HG02840 (cell line): ENCODE data around the gene FERMT2.

Source experiments
- ATAC-seq: cut with Tn5 transposase; IDR thresholded peaks from one replicate; pipeline ENCODE4 v1.9.1; 2021; ENCODE audit warnings: mild to moderate bottlenecking, moderate library complexity, moderate number of reproducible peaks; ENCODE audit not compliant: unreplicated experiment, low FRiP score

The FERMT2 gene

GRCh38 chr14:52902971-52903619 lies 47.8 kb downstream of the FERMT2 start:
- ATAC-seq = no peak

DNA sequence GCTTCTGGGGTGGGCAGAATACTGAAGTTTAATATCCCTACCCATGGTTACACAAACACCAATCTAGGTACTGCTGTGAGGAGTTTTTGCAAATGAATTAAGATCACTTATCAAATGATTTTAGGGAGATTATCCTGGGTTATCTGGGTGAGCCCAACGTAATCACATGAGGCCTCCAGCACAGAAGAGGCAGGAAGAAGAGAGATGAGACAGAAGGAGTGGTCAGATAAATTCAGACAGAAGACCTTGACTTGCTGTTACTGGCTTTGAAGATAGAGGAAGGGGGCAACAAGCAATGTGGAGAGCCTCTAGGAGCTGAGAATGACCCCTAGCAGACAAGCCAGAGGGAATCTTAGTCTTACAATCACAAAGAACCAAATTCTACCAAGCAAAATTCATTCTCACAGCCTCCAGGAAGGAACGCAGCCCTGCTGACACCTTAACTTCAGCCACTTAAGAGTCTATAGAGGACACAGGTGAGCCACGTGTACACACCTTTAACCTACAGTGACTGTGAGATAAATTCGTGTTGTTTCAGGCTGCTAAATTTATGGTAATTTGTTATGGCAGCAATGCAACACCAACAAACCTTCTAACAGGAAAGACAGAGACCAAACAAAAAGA lies 49.4 kb downstream of the FERMT2 start:
- no peak for ATAC-seq

DNA sequence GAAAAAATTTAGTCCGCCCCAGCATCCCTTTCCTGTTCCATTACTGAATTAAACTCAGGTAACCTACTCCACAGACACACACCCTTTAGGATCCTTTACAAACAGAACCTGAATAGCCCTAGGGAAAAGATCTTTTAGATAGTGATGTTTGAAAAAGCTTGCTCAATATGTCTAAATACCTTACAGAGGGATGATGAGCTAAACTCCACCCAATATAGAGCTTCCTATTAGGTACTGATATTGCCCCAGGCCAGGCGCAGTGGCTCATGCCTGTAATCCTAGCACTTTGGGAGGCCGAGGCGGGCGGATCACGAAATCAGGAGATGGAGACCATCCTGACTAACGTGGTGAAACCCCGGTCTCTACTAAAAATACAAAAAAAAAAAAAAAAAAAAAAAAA lies 50.1 kb downstream of the FERMT2 start:
- ATAC-seq = no peak

DNA sequence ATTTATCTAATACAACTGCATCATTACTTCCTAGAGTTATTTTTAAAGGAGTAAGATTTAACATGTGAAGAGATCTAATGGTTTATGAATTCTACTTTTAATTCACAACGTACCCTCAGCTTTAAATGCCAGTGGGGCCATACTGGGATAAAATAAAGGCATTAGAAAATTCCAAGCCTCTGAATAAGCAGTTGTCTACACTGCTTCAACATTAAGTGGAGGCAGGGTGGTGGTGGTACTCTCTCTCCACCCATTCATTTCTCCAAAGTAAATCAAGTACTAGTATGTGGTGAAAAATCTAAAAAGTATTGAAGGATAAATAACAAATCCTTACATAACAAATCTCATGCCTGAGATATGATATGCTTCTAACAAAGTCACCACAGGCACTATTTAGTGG lies 52.4 kb downstream of the FERMT2 start:
- no peak for ATAC-seq

GRCh38 chr14:52895000-52895399 lies 55.9 kb downstream of the FERMT2 start:
- ATAC-seq = no peak

DNA sequence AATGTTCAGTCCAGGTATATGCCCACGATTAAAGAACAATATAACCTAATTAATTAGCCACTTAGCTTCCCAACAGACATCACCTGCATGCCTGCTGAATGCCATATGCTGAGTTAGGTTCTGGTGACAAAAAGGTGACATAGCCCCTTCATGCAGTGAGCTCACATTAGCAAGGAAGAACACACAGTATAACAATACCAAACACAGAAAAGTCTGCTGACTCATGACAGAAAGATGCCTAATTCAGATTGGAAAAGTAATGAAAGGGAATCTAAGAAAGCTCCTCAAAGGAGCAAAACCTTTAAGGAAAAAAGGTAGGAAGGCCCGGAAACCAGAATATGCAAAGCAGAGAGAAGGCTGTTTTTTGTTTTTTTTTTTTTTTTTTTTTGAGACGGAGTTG lies 59.0 kb downstream of the FERMT2 start:
- ATAC-seq = no peak

DNA sequence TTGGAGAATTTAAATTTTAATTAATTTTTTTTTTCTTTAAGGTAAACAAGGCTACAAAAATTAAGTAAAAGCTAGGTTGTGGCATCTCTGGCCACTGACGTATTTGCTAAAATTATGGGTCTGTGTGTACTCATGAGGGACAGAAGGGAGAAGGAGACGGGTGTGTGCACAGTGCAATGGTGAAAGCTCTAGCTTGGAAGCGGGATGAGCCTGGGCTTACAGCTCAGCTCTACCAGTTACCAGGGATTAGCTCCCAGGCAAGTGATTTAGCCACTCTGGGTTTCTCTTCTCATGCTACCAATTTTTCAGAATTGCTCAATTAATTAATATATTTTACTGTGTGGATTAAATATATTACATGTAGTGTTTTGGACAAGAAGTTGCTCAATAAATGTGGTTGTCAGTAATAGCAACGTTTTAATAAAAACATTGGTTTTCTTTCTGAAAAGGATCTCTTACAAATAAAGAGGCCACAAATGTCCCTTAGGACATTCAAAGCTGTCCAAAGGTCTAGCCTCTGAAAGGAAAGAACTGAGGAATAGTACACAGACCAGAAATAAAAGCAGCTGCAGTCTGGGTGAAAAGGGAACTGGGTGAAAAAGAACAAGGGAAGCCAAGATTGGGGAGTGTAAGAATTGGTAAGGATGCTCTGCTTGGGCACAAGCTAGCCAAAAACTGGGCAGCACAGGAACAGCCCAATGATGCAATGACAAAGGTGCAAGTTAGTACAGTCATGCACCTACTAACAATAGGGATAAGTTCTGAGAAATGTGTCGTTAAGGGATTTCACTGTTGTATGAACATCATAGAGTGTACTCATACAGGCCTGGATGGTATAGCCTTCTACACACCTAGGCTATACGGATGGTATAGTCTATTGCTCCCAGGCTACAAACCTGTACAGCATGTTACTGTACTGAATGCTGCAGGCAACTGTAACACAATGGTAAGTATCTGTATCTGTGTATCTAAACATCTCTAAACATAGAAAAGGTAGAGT lies 61.7 kb downstream of the FERMT2 start:
- ATAC-seq = no peak

GRCh38 chr14:52888159-52888558 lies 62.7 kb downstream of the FERMT2 start:
- no peak for ATAC-seq

DNA sequence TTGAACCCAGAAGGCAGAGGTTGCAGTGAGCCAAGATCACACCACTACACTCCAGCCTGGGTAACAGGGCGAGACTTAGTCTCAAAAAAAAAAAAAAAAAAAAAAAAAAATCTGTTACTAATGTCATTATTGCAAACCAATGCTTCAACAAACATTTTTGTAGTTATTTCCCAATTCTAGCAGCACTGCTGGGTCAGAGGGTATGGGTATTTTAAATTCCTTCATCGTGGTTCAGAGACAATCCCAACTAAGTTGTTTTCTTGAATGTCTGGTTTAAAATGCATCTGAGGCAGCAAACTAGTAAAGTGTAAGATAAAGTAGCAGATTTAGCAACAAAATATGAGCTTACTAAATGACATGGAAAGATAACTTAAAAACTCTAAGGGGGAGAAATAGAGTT lies 65.6 kb downstream of the FERMT2 start:
- no peak for ATAC-seq

- ATAC-seq = no peak
Measured at GRCh38 chr14:52883658-52884057, 67.2 kb downstream of the FERMT2 start.

DNA sequence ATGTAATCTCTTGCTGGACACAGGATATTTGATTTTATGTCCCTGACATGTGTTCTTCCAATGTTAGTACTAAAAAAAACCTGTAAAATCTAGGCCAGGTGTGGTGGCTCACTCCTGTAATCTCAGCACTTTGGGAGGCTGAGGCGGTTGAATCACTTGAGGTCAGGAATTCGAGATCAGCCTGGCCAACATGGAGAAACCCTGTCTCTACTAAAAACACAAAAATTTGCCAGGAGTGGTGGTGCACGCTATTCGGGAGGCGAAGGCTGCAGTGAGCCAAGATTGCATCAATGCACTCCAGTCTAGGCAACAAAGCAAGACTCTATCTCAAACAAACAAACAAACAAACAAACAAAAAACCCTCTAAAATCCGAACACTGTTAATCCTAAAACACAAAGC lies 68.0 kb downstream of the FERMT2 start:
- ATAC-seq = no peak

DNA sequence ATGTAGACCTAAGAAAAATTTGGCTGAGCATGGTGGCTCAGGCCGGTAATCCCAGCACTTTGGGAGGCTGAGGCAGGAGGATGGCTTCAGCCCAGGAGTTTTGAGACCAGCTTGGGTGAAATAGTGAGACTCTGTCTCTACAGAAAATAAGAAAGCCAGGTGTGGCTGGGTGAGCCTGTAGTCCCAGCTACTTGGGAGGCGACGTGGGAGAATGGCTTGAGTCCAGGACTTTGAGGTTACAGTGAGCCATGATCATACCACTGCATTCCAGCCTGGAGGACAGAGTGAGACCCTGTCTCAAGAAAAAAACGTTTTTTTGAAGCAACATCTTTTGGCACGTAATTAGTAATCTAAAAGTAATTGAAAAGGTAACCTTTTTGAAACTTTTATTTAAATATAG lies 70.9 kb downstream of the FERMT2 start:
- ATAC-seq = no peak

DNA sequence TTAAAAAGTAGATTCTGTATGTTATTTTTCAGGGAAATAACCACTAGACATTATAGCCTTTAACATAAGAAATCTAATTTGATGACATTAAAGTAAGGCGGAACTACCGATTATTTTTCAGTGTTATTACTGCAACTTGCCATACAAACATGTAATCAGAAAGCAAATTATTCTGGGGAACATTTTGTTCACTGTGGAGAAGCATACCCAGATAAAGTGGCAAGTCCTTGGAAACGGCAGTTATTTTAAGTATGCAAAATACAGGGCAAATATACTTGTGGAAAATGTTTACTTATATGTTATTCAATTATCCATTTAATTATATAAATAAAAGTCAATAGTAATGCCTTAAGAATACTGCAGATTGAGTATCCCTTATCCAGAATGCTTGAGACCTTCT lies 71.9 kb downstream of the FERMT2 start:
- no peak for ATAC-seq

DNA sequence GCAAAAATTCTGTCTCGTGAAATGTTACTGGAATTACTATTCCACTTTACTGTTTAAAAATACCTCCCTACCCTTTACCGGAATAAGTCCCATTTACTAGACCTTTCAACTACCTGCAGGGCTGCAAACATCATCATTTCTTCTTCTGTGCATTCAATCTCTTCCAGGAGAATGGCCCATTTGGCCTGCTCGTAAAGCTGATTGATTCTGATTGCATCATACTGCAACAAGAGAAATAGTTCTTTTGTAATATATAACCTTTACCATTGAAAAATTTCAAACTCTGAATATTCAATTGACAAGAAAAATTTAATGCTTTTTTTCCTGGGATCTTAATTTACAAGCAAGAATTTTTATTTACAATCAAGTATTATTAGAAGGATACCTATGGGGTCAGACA lies 72.4 kb downstream of the FERMT2 start:
- no peak for ATAC-seq

GRCh38 chr14:52877628-52878027 lies 73.2 kb downstream of the FERMT2 start:
- ATAC-seq = no peak

- ATAC-seq = no peak
Measured at GRCh38 chr14:52876806-52877205, 74.0 kb downstream of the FERMT2 start.

DNA sequence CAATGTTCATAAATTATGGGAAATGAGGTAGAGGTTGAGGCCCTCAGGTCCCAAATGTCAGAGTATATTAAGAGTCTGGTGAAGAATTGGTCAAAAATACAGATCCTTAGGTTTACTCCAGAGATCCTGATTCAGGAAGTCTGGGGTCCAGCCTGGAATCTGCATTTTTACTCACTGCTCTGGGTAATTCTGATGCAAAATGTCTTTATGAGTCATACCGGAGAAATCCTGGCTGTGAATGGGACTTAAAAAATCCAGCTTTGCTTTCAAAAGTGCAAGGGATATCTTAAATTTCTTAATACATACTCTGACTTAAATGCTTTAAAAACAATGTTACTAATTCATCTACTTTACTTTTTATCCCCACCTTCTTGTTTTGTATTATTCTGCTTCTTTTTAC lies 74.5 kb downstream of the FERMT2 start:
- ATAC-seq = no peak

DNA sequence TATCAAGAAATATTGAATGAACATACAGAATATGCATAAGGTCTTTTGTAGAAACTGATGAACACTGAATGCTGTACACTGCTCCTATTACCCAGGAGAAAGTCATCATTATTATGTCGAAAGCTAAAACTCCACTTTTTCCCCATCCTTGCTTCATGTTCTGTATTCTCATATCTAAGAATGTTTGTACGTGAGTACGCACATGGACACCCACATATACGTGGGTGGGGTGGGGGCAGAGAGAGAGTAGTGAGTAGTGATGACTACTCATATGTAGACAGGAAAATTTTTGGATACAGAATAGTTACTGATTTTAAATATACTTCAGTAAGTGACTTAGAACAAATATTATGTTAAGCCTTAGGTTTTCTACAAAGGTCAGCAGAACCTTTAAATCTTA lies 75.1 kb downstream of the FERMT2 start:
- no peak for ATAC-seq

DNA sequence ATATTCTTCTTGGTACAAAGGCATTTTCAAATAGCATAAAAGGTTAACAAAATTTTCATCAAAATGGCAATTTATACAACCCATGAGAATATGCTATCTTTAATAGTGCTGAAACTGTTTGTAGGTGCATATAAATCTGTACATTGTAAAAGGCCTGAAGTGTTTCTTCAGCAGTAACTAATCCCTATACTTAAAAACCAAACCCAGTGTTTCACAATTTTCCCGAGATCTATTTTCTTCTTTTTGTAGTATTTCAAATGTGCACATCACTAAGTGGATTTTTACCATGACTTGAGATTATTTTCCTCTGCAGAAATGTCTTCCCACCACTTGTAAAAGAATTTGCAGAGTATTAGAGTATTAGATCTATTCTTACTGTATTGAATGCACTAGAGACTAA lies 76.5 kb downstream of the FERMT2 start:
- no peak for ATAC-seq

- no peak for ATAC-seq
Measured at GRCh38 chr14:52873694-52874093, 77.2 kb downstream of the FERMT2 start.

DNA sequence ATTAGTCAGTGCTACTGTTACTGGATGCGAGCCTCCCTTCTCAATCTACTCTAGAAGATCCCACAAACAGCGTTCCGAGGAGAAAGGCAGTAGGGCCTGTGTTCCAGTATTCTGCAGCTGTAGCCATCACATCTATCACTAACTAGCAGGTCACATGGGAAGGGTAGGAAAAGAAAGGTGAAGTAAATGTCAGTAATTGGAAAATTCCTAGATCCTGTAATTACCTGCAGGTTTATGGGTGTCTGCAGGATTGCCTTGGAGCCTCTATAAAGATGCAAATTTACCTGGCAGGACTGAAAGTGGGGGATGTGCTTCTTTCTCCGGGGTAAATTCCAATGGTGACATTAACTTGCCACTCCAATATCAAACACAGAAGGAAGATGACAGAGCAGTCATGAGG lies 77.8 kb downstream of the FERMT2 start:
- no peak for ATAC-seq
